H1 (cell line): ENCODE measurements around the gene GSK3B. TPM values are rescaled to one million over a fixed set of nuclear protein-coding genes. Genes with fewer than 3 reads are reported as not detected.
A peak's percentile ranks its signal among the peaks of the same experiment; 100 is the strongest.

Experiments
- polyA plus RNA-seq, 7 experiments: library from polyadenylated mRNA; depleted of rRNA in 3 of 7; stranded (reverse) in 5 of 7; unstranded in 2 of 7; fragments of >200 nt in 5 of 7; fragments of 200-250 nt in 2 of 7; gene quantifications; 1 replicate in 5 of 7; 2 replicates in 1 of 7; 4 replicates in 1 of 7; pipeline versions ENCODE4 v1.2.1 to v1.2.3, GENCODE V29; 2011 to 2013; ENCODE audit warnings: missing spikeins in 2 of 7, mixed read lengths in 2 of 7
- total RNA-seq: library from RNA; stranded (reverse); fragmentation: NEBNext Ultra II Directional; extraction: Animal tissue kit (Norgen Biotek cat#: 25700); gene quantifications from 2 replicates; pipeline ENCODE4 v1.2.1, GENCODE V29; 2021
- TF ChIP-seq, protein P1 (sequence below), 3 experiments: IDR thresholded peaks; 1 replicate in 2 of 3; 2 replicates in 1 of 3; pipeline versions ENCODE4 v1.5.1 to v1.6.1; 2011; ENCODE audit warnings: low read length in 3 of 3, mild to moderate bottlenecking in 3 of 3, inconsistent platforms in 2 of 3, low read depth in 1 of 3, moderate library complexity in 1 of 3; ENCODE audit not compliant: insufficient read depth in 1 of 3; ENCODE audit errors: control extremely low read depth in 1 of 3

GSK3B gene
- total and polyA plus RNA-seq, 2 of the 8 experiments (the other 6 are each of a cell fraction or from before 2014, with no cell fraction given): 24.2 to 50.7 TPM

GRCh38 chr3:120004008-120004498 lies 90.2 kb downstream of the GSK3B start (continued):
- TF ChIP-seq, protein P1, sequence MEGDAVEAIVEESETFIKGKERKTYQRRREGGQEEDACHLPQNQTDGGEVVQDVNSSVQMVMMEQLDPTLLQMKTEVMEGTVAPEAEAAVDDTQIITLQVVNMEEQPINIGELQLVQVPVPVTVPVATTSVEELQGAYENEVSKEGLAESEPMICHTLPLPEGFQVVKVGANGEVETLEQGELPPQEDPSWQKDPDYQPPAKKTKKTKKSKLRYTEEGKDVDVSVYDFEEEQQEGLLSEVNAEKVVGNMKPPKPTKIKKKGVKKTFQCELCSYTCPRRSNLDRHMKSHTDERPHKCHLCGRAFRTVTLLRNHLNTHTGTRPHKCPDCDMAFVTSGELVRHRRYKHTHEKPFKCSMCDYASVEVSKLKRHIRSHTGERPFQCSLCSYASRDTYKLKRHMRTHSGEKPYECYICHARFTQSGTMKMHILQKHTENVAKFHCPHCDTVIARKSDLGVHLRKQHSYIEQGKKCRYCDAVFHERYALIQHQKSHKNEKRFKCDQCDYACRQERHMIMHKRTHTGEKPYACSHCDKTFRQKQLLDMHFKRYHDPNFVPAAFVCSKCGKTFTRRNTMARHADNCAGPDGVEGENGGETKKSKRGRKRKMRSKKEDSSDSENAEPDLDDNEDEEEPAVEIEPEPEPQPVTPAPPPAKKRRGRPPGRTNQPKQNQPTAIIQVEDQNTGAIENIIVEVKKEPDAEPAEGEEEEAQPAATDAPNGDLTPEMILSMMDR (IDR thresholded peaks at IDR 0.05; ENCODE audit: control extremely low read depth in 1 of 3, insufficient read depth in 1 of 3, low read depth in 1 of 3, low read length in 3 of 3): peak in 1 of 3 experiments; percentile 16; a peak in 1 of 4 replicates
- TF ChIP-seq, all 59 proteins: peak for 12; not testable (repeated sequence) for 47
